WTC11 (cell line): ENCODE results near the gene DGKG.

Experiments
- ESRRA ChIP-seq: sonication (generic); formaldehyde crosslinking; IDR thresholded peaks from 2 replicates; pipeline ENCODE4 v1.8.1; 2022; ENCODE audit warnings: mild to moderate bottlenecking, missing genetic modification reagents, borderline replicate concordance
- FOXP1 ChIP-seq: sonication (generic); formaldehyde crosslinking; IDR thresholded peaks from 2 replicates; pipeline ENCODE4 v1.8.0; 2022; ENCODE audit warnings: missing genetic modification reagents, mild to moderate bottlenecking, moderate library complexity, borderline replicate concordance
- GABPB1 ChIP-seq: sonication (generic); formaldehyde crosslinking; IDR thresholded peaks from 2 replicates; pipeline ENCODE4 v1.8.1; 2023; ENCODE audit warnings: mild to moderate bottlenecking, missing genetic modification reagents
- JUN ChIP-seq: sonication (generic); formaldehyde crosslinking; IDR thresholded peaks from 2 replicates; pipeline ENCODE4 v1.8.0; 2023; ENCODE audit warnings: mild to moderate bottlenecking, missing genetic modification reagents
- NFATC4 ChIP-seq: fragments of 250-450 bp; sonication (Bioruptor Pico); IDR thresholded peaks from 2 replicates; pipeline ENCODE4 v1.9.0; 2021; ENCODE audit warnings: mild to moderate bottlenecking
- RORB ChIP-seq: fragments of 250-450 bp; sonication (Bioruptor Pico); IDR thresholded peaks from 2 replicates; pipeline ENCODE4 v1.9.0; 2021; ENCODE audit warnings: mild to moderate bottlenecking
- TP53 ChIP-seq: sonication (generic); formaldehyde crosslinking; IDR thresholded peaks from 2 replicates; pipeline ENCODE4 v1.8.1; 2023; ENCODE audit warnings: mild to moderate bottlenecking, missing genetic modification reagents
- TF ChIP-seq, protein P1 (sequence below): fragments of 200-600 bp; IDR thresholded peaks from 2 replicates; pipeline ENCODE4 v1.8.0; 2022; ENCODE audit warnings: antibody characterized with exemption
- TF ChIP-seq, protein P2 (sequence below): sonication (generic); formaldehyde crosslinking; IDR thresholded peaks from 2 replicates; pipeline ENCODE4 v1.8.0; 2022; ENCODE audit warnings: mild to moderate bottlenecking, missing genetic modification reagents
- TF ChIP-seq, protein P3 (sequence below): sonication (generic); formaldehyde crosslinking; IDR thresholded peaks from 2 replicates; pipeline ENCODE4 v1.8.1; 2022; ENCODE audit warnings: low read depth, mild to moderate bottlenecking, moderate library complexity, missing genetic modification reagents, borderline replicate concordance
- TF ChIP-seq, protein P4 (sequence below): fragments of 250-450 bp; sonication (Bioruptor Pico); IDR thresholded peaks from 2 replicates; pipeline ENCODE4 v2.1.2; 2022; ENCODE audit warnings: mild to moderate bottlenecking, moderate library complexity
- TF ChIP-seq, protein P5 (sequence below): sonication (generic); formaldehyde crosslinking; IDR thresholded peaks from 2 replicates; pipeline ENCODE4 v1.8.0; 2022; ENCODE audit warnings: mild to moderate bottlenecking, missing genetic modification reagents

DNA sequence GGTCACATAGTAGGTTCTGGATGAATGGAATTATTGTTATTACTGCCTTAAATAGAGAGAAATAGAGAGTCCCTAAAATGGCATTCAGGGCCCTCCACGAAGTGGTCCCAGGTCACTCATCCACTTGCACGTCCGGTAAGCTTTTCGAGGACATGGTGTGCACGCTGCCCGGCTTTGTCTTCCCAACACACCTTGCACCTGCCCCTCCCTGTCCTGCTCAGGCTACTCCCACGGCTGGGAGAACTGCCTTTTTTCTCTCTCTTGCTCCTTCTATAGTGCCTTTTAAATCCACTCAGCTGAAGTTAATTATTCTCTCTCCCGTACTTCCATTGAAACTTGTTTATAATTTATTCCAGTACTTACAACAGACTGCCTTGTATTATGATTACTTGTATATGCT is 5.6 kb upstream of the DGKG start:
- TF ChIP-seq, protein P1, sequence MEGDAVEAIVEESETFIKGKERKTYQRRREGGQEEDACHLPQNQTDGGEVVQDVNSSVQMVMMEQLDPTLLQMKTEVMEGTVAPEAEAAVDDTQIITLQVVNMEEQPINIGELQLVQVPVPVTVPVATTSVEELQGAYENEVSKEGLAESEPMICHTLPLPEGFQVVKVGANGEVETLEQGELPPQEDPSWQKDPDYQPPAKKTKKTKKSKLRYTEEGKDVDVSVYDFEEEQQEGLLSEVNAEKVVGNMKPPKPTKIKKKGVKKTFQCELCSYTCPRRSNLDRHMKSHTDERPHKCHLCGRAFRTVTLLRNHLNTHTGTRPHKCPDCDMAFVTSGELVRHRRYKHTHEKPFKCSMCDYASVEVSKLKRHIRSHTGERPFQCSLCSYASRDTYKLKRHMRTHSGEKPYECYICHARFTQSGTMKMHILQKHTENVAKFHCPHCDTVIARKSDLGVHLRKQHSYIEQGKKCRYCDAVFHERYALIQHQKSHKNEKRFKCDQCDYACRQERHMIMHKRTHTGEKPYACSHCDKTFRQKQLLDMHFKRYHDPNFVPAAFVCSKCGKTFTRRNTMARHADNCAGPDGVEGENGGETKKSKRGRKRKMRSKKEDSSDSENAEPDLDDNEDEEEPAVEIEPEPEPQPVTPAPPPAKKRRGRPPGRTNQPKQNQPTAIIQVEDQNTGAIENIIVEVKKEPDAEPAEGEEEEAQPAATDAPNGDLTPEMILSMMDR = no peak
- TF ChIP-seq, protein P2, sequence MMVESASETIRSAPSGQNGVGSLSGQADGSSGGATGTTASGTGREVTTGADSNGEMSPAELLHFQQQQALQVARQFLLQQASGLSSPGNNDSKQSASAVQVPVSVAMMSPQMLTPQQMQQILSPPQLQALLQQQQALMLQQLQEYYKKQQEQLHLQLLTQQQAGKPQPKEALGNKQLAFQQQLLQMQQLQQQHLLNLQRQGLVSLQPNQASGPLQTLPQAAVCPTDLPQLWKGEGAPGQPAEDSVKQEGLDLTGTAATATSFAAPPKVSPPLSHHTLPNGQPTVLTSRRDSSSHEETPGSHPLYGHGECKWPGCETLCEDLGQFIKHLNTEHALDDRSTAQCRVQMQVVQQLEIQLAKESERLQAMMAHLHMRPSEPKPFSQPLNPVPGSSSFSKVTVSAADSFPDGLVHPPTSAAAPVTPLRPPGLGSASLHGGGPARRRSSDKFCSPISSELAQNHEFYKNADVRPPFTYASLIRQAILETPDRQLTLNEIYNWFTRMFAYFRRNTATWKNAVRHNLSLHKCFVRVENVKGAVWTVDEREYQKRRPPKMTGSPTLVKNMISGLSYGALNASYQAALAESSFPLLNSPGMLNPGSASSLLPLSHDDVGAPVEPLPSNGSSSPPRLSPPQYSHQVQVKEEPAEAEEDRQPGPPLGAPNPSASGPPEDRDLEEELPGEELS (CRISPR knock-in tag) = no peak
- TF ChIP-seq, protein P3, sequence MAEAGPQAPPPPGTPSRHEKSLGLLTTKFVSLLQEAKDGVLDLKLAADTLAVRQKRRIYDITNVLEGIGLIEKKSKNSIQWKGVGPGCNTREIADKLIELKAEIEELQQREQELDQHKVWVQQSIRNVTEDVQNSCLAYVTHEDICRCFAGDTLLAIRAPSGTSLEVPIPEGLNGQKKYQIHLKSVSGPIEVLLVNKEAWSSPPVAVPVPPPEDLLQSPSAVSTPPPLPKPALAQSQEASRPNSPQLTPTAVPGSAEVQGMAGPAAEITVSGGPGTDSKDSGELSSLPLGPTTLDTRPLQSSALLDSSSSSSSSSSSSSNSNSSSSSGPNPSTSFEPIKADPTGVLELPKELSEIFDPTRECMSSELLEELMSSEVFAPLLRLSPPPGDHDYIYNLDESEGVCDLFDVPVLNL (CRISPR knock-in tag) = no peak
- TF ChIP-seq, protein P4, sequence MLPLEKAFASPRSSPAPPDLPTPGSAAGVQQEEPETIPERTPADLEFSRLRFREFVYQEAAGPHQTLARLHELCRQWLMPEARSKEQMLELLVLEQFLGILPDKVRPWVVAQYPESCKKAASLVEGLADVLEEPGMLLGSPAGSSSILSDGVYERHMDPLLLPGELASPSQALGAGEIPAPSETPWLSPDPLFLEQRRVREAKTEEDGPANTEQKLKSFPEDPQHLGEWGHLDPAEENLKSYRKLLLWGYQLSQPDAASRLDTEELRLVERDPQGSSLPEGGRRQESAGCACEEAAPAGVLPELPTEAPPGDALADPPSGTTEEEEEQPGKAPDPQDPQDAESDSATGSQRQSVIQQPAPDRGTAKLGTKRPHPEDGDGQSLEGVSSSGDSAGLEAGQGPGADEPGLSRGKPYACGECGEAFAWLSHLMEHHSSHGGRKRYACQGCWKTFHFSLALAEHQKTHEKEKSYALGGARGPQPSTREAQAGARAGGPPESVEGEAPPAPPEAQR (CRISPR knock-in tag) = no peak
- no peak for TF ChIP-seq ESRRA (CRISPR knock-in tag)
- no peak for TF ChIP-seq TP53 (CRISPR knock-in tag)
- no peak for TF ChIP-seq GABPB1 (CRISPR knock-in tag)
- TF ChIP-seq RORB (CRISPR knock-in tag) = no peak
- TF ChIP-seq, protein P5, sequence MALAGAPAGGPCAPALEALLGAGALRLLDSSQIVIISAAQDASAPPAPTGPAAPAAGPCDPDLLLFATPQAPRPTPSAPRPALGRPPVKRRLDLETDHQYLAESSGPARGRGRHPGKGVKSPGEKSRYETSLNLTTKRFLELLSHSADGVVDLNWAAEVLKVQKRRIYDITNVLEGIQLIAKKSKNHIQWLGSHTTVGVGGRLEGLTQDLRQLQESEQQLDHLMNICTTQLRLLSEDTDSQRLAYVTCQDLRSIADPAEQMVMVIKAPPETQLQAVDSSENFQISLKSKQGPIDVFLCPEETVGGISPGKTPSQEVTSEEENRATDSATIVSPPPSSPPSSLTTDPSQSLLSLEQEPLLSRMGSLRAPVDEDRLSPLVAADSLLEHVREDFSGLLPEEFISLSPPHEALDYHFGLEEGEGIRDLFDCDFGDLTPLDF (CRISPR knock-in tag) = no peak
- no peak for TF ChIP-seq FOXP1 (CRISPR knock-in tag)
- TF ChIP-seq NFATC4 = no peak
- TF ChIP-seq JUN = no peak
